Measurements from ENCODE around the gene ASTN2.

GRCh38 chr9:116656977-116657376 lies 757.9 kb downstream of the ASTN2 start:
- no peak for TF ChIP-seq POLR2A (IDR thresholded peaks at IDR 0.05; ENCODE audit: low read length)
- TF ChIP-seq GATA1 (IDR thresholded peaks at IDR 0.05; ENCODE audit: low read depth, low read length): no peak

Data from erythroblast (primary cell).